Activated gamma-delta T cell treated with Interleukin-2 at 50 U/mL for 16 hours (primary cell): ENCODE results near the gene DHRS9.

Source experiments
- DNase-seq: peaks from one replicate; pipeline ENCODE4 v3.0.0-alpha.2; 2020

Gene DHRS9

GRCh38 chr2:169136885-169137534 lies 67.6 kb downstream of the DHRS9 start:
- no peak for DNase-seq

- DNase-seq: no peak
Measured at GRCh38 chr2:169137924-169138323, 68.6 kb downstream of the DHRS9 start.

GRCh38 chr2:169139145-169139544 lies 69.8 kb downstream of the DHRS9 start:
- DNase-seq: no peak

GRCh38 chr2:169139993-169140767 lies 70.8 kb downstream of the DHRS9 start:
- no peak for DNase-seq

GRCh38 chr2:169141713-169142352 lies 72.5 kb downstream of the DHRS9 start:
- DNase-seq: peak; percentile 64

- no peak for DNase-seq
Measured at GRCh38 chr2:169143998-169144397, 74.6 kb downstream of the DHRS9 start.
